Tibial nerve (tissue), 4 donors: ENCODE measurements around the gene MYO9B.

Experiments
- EP300 ChIP-seq, 2 donors: sonication (generic); formaldehyde crosslinking; IDR thresholded peaks; one replicate each; pipeline ENCODE4 v1.6.1; 2017; ENCODE audit warnings: antibody characterized with exemption in 2 of 2, mild to moderate bottlenecking in 1 of 2
- POLR2A ChIP-seq, 2 donors: fragments of 450-650 bp; IDR thresholded peaks; one replicate each; pipeline ENCODE4 v1.6.1; 2017; ENCODE audit warnings: antibody characterized with exemption in 2 of 2, mild to moderate bottlenecking in 2 of 2, moderate library complexity in 2 of 2
- TF ChIP-seq, protein P1 (sequence below), 5 experiments: fragments of 200-600 bp in 3 of 5; fragments of 450-650 bp in 2 of 5; sonication (generic) in 3 of 5; IDR thresholded peaks; one replicate each; pipeline ENCODE4 v1.5.1; 2016 to 2019; ENCODE audit warnings: antibody characterized with exemption in 5 of 5, mild to moderate bottlenecking in 3 of 5, moderate library complexity in 2 of 5

DNA sequence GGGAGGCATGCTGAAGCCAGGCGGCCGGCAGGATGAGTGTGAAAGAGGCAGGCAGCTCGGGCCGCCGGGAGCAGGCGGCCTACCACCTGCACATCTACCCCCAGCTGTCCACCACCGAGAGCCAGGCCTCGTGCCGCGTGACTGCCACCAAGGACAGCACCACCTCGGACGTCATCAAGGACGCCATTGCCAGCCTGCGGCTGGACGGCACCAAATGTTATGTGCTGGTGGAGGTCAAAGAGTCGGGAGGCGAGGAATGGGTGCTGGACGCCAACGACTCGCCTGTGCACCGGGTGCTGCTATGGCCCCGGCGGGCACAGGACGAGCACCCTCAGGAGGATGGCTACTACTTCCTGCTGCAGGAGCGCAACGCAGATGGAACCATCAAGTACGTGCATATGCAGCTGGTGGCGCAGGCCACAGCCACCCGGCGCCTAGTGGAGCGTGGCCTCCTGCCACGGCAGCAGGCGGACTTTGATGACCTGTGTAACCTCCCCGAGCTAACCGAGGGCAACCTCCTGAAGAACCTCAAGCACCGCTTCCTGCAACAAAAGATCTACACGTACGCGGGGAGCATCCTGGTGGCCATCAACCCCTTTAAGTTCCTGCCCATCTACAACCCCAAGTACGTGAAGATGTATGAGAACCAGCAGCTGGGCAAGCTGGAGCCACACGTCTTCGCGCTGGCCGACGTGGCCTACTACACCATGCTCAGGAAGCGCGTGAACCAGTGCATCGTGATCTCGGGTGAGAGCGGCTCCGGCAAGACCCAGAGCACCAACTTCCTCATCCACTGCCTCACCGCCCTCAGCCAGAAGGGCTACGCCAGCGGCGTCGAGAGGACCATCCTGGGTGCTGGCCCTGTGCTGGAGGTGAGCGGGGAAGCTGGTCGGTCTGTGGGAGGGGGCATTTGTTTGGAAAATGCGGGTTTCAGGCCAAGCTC is 26.4 kb downstream of the MYO9B start:
- TF ChIP-seq, protein P1, sequence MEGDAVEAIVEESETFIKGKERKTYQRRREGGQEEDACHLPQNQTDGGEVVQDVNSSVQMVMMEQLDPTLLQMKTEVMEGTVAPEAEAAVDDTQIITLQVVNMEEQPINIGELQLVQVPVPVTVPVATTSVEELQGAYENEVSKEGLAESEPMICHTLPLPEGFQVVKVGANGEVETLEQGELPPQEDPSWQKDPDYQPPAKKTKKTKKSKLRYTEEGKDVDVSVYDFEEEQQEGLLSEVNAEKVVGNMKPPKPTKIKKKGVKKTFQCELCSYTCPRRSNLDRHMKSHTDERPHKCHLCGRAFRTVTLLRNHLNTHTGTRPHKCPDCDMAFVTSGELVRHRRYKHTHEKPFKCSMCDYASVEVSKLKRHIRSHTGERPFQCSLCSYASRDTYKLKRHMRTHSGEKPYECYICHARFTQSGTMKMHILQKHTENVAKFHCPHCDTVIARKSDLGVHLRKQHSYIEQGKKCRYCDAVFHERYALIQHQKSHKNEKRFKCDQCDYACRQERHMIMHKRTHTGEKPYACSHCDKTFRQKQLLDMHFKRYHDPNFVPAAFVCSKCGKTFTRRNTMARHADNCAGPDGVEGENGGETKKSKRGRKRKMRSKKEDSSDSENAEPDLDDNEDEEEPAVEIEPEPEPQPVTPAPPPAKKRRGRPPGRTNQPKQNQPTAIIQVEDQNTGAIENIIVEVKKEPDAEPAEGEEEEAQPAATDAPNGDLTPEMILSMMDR (IDR thresholded peaks at IDR 0.05): no peak
- no peak for TF ChIP-seq POLR2A (IDR thresholded peaks at IDR 0.05)
- no peak for TF ChIP-seq EP300 (IDR thresholded peaks at IDR 0.05)
